ENCODE data around the gene SLAMF6.
"Not testable (repeated sequence)": the region's sequence is repeated elsewhere in the genome, so short reads cannot be mapped to it uniquely, and the experiment has no call there.

SLAMF6 gene

GRCh38 chr1:160522622-160523345 is at the start of gene SLAMF6:
SLAMF6 (minus strand) TSS chr1:160523255; CDS start chr1:160523192, 63 bp downstream.
- no peak for DNase-seq (ENCODE audit: low spot score)

DNA sequence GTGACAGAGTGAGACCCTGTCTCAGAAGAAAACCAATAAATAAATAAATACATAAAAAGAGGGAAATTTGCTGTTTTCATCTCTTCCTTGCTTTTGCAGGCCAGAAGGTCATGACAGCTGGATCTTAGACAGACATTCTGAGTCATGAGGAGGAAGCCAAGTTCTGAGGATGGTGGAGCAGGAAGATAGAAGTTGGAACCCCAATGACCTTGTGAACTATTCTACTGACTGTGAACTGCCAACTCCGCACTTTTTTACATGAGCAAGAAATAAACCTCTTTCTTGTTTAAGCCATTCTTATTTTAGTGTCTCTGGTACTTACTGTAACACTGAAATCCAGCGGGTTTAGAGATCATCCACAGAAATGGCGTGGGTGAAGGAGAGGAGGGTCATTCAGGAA is 47.8 kb upstream of the SLAMF6 start:
- DNase-seq (ENCODE audit: low spot score): no peak

- no peak for DNase-seq (ENCODE audit: low spot score)
These were observed 46.8 kb upstream of the SLAMF6 start for GRCh38 chr1:160569806-160570205.

GRCh38 chr1:160567858-160568682 is 45.0 kb upstream of the SLAMF6 start:
- no peak for DNase-seq (ENCODE audit: low spot score)

DNA sequence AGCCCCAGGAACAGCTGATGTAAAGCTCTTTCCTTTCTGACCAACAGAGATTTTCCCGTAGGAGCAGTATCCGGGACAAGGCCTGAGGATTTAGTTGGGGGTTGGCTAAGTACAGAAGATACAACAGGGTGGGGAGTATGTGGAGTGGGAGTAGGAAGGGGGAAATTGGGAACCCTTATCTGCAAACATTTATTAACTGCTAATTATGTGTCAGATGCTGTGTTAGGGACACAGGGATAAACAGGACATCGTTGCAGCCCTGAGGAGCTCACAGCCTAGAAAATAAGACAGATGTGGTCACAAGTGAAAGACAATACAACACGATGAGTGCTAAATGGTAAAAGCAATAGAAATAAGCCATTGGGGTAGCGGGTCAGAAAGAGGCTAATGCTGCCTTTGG is 44.3 kb upstream of the SLAMF6 start:
- no peak for DNase-seq (ENCODE audit: low spot score)

GRCh38 chr1:160565564-160565963 is 42.5 kb upstream of the SLAMF6 start:
- no peak for DNase-seq (ENCODE audit: low spot score)

- DNase-seq (ENCODE audit: low spot score): not testable (repeated sequence)
These were observed 40.2 kb upstream of the SLAMF6 start for GRCh38 chr1:160563230-160563629.

DNA sequence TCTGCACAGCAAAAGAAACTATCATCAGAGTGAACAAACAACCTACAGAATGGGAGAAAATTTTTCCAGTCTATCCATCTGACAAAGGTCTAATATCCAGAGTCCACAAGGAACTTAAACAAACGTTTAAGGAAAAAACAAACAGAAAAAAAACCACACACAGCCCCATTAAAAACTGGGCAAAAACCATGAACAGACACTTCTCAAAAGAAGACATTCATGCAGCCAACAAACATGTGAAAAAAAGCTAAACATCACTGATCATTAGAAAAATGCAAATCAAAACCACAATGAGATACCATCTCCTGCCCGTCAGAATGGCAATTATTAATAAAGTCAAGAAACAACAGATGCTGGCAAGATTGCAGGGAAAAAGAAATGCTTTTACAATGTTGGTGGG is 39.7 kb upstream of the SLAMF6 start:
- DNase-seq (ENCODE audit: low spot score): not testable (repeated sequence)

- DNase-seq (ENCODE audit: low spot score): no peak
These were observed 37.8 kb upstream of the SLAMF6 start for GRCh38 chr1:160560806-160561205.

- no peak for DNase-seq (ENCODE audit: low spot score)
These were observed 37.1 kb upstream of the SLAMF6 start for GRCh38 chr1:160560045-160560705.

DNA sequence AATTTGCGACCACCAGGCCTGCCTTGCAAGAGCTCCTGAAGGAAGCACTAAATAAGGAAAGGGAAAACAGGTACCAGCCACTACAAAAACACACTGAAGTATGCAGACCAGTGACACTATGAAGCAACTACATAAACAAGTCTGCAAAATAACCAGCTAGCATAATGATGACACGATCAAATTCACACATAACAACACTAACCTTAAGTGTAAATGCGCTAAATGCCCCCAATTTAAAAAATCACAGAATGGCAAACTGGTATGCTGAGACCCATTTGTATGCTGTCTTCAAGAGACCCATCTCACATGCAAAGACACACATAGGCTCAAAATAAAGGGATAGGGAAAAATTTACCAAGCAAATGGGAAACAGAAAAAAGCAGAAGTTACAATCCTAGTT is 36.4 kb upstream of the SLAMF6 start:
- DNase-seq (ENCODE audit: low spot score): not testable (repeated sequence)

GRCh38 chr1:160558660-160559380 is 35.8 kb upstream of the SLAMF6 start:
- no peak for DNase-seq (ENCODE audit: low spot score)

- no peak for DNase-seq (ENCODE audit: low spot score)
These were observed 30.7 kb upstream of the SLAMF6 start for GRCh38 chr1:160553778-160554177.

DNA sequence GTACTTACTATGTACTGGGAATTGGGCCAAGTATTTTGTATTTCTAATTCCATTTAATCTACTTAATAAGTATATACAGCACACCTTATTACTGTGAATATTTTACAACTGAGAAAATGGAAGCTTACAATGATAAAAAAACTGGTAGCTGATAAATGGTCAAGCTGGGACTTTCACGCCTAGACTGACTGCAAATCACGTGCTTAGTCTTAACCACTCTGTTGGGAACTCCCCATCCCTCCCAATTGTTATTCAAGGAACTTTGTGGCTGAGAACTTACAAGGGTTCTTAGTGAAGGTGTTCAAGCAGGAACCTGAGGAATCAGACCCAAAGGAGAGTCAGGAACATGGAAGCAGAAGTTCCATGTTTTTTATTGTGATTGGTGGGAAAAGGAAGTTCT is 29.4 kb upstream of the SLAMF6 start:
- no peak for DNase-seq (ENCODE audit: low spot score)

DNA sequence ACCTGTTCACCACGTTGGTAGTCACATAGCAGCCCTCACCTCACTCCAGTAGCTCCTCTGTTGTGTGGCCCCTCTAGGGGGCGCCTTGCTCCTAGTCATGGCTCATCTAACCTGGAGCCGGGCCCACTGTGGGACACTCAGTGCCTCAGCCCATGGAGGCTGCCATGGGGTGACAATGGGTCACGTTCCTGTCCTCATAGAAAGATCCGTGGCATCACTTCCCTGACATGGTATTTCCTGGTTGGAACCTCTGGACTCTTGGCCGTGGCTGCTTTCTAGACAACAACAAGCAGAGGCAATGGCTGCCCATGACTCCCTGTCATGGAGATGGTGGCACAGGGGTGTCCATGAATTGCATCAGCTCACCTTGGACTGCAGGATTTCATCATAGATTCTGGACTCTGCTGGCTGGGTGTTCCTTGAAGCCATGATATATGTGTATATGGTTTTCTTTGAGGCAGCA is 27.5 kb upstream of the SLAMF6 start:
- no peak for DNase-seq (ENCODE audit: low spot score)

DNA sequence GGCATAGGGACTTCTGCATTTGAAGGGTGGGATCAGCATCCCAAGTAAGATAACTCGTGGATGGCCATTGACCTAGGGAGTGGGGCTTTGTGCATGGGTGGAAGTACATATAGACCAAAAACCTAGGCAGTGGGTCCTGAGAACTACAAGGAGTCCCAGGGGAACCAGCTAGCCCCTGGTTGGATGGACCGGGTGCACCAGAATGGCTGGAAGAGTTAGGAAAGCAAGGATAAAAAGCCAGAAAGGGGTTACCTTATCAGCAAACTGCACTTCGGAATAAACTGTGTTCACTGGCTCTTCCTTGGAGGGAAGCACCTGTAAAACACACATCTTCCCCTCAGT is 26.6 kb upstream of the SLAMF6 start:
- DNase-seq (ENCODE audit: low spot score): no peak

- DNase-seq (ENCODE audit: low spot score): no peak
These were observed 26.1 kb upstream of the SLAMF6 start for GRCh38 chr1:160548960-160549664.

DNA sequence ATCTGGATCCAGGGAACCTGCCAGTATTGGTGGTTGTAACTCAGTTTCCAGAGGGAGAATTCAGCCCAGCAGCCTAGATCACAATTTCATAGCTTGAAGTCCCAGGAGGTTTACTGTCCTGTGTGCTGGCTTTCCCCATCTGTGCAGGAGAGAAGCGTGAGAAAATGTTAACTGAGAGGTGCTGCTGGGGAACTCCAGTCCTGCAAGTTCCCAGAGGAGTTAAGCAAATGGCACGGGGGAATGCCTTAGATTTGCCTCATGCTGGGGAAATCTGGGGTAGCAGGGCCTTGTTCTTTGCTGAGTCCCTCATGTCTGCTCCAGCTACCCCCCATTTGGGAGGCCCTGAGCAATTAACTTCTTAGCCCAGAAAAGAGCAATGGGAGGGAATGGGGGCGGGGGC is 25.1 kb upstream of the SLAMF6 start:
- DNase-seq (ENCODE audit: low spot score): no peak

DNA sequence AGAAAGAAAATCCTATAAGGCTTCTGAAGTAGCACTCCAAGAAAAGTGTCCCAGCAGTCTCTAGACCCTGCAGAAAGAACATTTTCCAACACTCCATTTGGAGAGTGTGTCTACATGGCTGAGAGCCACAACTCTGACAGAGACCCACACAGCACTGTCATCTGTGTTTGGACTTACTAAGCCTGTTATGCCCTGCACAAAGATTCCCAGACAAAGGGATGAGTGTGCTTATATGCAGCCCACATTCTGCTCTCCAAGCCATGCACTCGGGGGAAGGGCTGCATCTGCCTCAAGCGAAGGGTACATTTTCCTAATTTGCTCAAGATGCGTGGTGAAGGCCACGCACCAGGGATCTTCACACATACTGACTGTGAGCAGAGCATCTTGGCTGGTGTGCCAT is 24.4 kb upstream of the SLAMF6 start:
- no peak for DNase-seq (ENCODE audit: low spot score)

GRCh38 chr1:160546942-160547341 is 23.9 kb upstream of the SLAMF6 start:
- DNase-seq (ENCODE audit: low spot score): no peak

DNA sequence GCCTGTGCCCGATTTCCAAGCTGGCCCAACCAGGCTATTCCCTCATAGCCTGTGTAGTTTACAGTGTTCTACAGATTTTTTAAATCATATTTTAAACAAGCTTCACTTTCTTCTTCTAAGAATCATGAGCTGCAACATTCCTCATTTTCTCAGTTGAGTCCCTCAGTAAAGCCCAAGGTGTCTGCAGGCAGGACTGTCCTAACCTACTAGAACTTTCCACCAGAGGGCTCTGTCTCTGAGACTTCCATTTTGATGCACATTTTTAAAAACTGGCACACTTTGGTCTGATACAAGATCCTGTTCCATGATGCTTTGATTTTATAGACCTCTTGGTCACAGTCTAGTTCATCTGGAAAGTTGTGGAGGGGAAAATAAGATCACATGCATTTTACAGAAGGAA is 21.6 kb upstream of the SLAMF6 start:
- DNase-seq (ENCODE audit: low spot score): no peak

Measured in HuH-7 (cell line).